A673 (cell line): ENCODE results near the gene PRR7. TPM values are rescaled to one million over a fixed set of nuclear protein-coding genes. Genes with fewer than 3 reads are reported as not detected.

ENCODE experiments used
- BruUV-seq: library from RNA; stranded (reverse); fragments of 400-500 nt; replicated peaks from 2 replicates; lab custom pipeline; 2021; lab: Mats Ljungman, UMichigan
- CTCF ChIA-PET: fragments of 300-600 bp; sonication (Branson Sonifier 250); formaldehyde crosslinking; loops from one replicate; lab custom pipeline; 2022; ENCODE audit warnings: antibody characterized with exemption; lab: Charles Lee
- POLR2A ChIA-PET: fragments of 300-600 bp; sonication (Branson Sonifier 250); formaldehyde crosslinking; loops from one replicate; lab custom pipeline; 2022; ENCODE audit warnings: antibody characterized with exemption; ENCODE audit not compliant: low non-redundant PET; lab: Charles Lee
- DNase-seq: peaks from one replicate; pipeline ENCODE4 v3.0.0-alpha.2; 2015; ENCODE audit warnings: low spot score
- H3K27ac ChIP-seq: fragments of 200-600 bp; sonication (generic); 2 replicates; pipeline ENCODE4 v1.5.1; 2016; ENCODE audit warnings: mixed run types, low read depth, mild to moderate bottlenecking, mixed read lengths, antibody characterized with exemption, low read length; ENCODE audit not compliant: poor library complexity, severe bottlenecking
- H3K27me3 ChIP-seq: fragments of 200-600 bp; sonication (generic); replicated peaks from 2 replicates; pipeline ENCODE4 v1.6.1; 2017; ENCODE audit warnings: mixed run types, low read depth, mild to moderate bottlenecking, mixed read lengths, antibody characterized with exemption, low read length; ENCODE audit not compliant: insufficient read depth, poor library complexity
- H3K36me3 ChIP-seq: fragments of 200-600 bp; sonication (generic); 2 replicates; pipeline ENCODE4 v1.6.1; 2016; ENCODE audit warnings: mixed run types, mild to moderate bottlenecking, mixed read lengths, antibody characterized with exemption, low read length; ENCODE audit not compliant: insufficient read depth, poor library complexity, severe bottlenecking
- H3K4me1 ChIP-seq: fragments of 200-600 bp; sonication (generic); 2 replicates; pipeline ENCODE4 v1.6.1; 2017; ENCODE audit warnings: mixed run types, mild to moderate bottlenecking, mixed read lengths, antibody characterized with exemption, low read length; ENCODE audit not compliant: insufficient read depth, poor library complexity, severe bottlenecking
- H3K4me3 ChIP-seq: fragments of 200-600 bp; sonication (generic); 2 replicates; pipeline ENCODE4 v1.5.1; 2016; ENCODE audit warnings: low read depth, mixed run types, mild to moderate bottlenecking, mixed read lengths, low read length; ENCODE audit not compliant: poor library complexity, severe bottlenecking
- H3K9me3 ChIP-seq: fragments of 200-600 bp; sonication (generic); 2 replicates; pipeline ENCODE4 v1.6.1; 2016; ENCODE audit warnings: mixed run types, low read depth, mild to moderate bottlenecking, mixed read lengths, antibody characterized with exemption, low read length; ENCODE audit not compliant: poor library complexity, severe bottlenecking
- CTCF ChIP-seq: fragments of 300-800, 200-600 bp; sonication (generic); conservative IDR thresholded peaks from 2 replicates; pipeline ENCODE4 v1.5.1; 2017; ENCODE audit warnings: low read depth, mild to moderate bottlenecking, antibody characterized with exemption, low read length, moderate library complexity, mixed read lengths
- EZH2 ChIP-seq: fragments of 200-600 bp; sonication (generic); IDR thresholded peaks from 2 replicates; pipeline ENCODE4 v1.6.1; 2017; ENCODE audit warnings: borderline replicate concordance, low read depth, mild to moderate bottlenecking, mixed read lengths, antibody characterized with exemption, low read length; ENCODE audit not compliant: poor library complexity, severe bottlenecking
- intact Hi-C: fragments of 100-400 bp; cut with micrococcal nuclease; formaldehyde crosslinking; loops from one replicate; pipeline ENCODE4 v1.10.0; 2022; ENCODE audit not compliant: unreplicated experiment
- total RNA-seq: library from RNA; stranded (reverse); gene quantifications from 2 replicates; pipeline ENCODE4 v1.2.3, GENCODE V29; 2021

The PRR7 gene
- total RNA-seq, 1 experiment from 2014 or later, result 3.0 TPM

- TF ChIP-seq CTCF, result no peak
- TF ChIP-seq EZH2, result no peak
- POLR2A ChIA-PET, result no interaction called here
- intact Hi-C loops, result no loop called here
- Histone ChIP-seq H3K27ac (no peak overlapping the region), H3K9me3 (no peaks in the 10 kb centered on the region), H3K36me3 (peaks cover 64% of the 10 kb centered on the region), H3K4me3 (no peak overlapping the region), H3K4me1 (no peaks in the 10 kb centered on the region), H3K27me3 (no peaks in the 10 kb centered on the region)
- CTCF ChIA-PET, result no interaction called here
- DNase-seq, result no peak
- BruUV-seq, result no TSS peak
Observed at GRCh38 chr5:177462021-177462670, 15.5 kb downstream of the PRR7 start.

DNA sequence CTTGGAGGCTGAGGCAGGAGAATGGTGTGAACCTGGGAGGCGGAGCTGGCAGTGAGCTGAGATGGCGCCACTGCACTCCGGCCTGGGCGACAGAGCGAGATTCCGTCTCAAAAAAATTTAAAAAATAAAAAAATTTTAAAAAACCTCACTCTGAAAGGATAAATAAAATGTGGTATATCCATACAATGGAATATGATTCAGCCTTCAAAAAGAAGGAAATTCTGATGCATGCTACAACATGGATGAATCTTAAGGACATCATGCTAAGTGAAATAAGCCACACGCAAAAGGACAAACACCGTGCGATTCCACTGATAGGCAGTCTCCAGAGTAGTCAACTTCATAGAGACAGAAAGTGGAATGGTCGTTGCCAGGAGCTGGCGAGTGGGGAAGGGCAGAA lies 18.4 kb downstream of the PRR7 start:
- no peak overlapping the region for H3K27ac ChIP-seq
- no peak for TF ChIP-seq CTCF
- TF ChIP-seq EZH2, result no peak
- intact Hi-C loops, result no loop called here
- peaks cover under 1% of the 10 kb centered on the region for H3K4me1 ChIP-seq
- BruUV-seq, result no TSS peak
- no peak overlapping the region for H3K4me3 ChIP-seq
- no peaks in the 10 kb centered on the region for H3K27me3 ChIP-seq
- ChIA-PET POLR2A (no interaction called here), CTCF (interaction anchor here (0.6 kb wide), 1 partner anchor 9 kb away, joined by 7 read pairs; no protein-coding TSS in a partner anchor)
- peaks cover 60% of the 10 kb centered on the region for H3K36me3 ChIP-seq
- DNase-seq, result no peak
- no peaks in the 10 kb centered on the region for H3K9me3 ChIP-seq

DNA sequence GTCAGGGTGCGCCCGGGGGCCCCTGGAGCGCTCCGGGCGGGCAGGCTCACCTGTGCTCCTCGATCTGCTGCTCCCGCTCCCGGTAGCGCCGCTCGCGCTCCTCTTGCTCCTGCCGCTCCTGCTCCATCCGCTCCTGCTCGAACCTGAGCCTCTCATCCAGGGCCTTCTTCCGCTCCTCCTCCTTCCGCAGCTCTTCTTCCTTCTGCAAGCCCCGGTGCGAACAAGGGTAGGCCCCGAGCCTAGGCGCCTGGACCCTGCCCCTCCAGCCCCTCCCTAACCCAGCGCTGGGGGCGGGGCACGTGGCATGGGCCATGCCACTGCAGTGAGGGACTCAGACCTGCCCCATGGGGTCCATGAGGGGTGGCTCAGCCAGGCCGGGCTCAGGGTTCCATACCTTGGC lies 20.2 kb downstream of the PRR7 start:
- no TSS peak for BruUV-seq
- Histone ChIP-seq H3K36me3 (peaks cover 61% of the 10 kb centered on the region), H3K4me1 (peaks cover 19% of the 10 kb centered on the region), H3K4me3 (no peak overlapping the region), H3K27me3 (no peaks in the 10 kb centered on the region), H3K9me3 (no peaks in the 10 kb centered on the region), H3K27ac (no peak overlapping the region)
- ChIA-PET POLR2A (no interaction called here), CTCF (no interaction called here)
- no peak for DNase-seq
- no peak for TF ChIP-seq EZH2
- no peak for TF ChIP-seq CTCF
- intact Hi-C loops, result no loop called here
